ENCODE measurements around the gene GAPT. TPM values are rescaled to one million over a fixed set of nuclear protein-coding genes. Genes with fewer than 3 reads are reported as not detected.

GAPT gene
- total and polyA plus RNA-seq, 10 donors = 19.3 to 56.0 (median 34.2) TPM

DNA sequence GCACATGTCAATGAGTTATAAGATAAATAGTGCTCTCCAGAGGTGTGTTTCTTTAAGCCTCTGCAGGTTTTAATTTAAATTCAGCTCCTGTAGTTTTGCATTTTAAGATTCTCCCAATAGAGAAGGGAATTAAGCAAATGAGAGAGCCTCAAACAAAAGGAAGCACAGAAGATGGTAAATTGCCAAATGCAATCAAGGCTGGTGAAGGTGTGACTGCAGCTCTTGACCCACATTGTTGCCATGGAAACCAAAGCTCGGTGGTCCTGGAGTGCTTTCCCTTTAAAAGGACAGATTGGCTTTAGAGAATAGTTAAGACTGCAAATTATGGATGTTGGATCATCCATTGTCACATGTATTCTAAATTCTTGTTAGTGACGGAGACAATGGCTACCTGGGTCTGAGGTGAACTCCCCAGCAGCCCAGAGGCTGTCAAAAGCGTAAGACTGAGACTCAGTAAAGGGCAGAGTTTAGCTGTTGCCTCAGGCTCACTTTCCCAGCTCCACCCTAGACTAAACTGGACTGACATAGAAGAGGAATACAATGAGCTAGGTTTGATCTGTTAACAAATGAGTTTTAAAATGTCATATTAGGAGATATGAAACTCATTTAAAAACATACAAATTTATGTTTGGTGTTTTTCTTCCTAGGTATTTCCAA is 12.3 kb downstream of the GAPT start:
- intact Hi-C loops (cut with DNase I; ENCODE audit: low total_unique reads) = no loop called here

DNA sequence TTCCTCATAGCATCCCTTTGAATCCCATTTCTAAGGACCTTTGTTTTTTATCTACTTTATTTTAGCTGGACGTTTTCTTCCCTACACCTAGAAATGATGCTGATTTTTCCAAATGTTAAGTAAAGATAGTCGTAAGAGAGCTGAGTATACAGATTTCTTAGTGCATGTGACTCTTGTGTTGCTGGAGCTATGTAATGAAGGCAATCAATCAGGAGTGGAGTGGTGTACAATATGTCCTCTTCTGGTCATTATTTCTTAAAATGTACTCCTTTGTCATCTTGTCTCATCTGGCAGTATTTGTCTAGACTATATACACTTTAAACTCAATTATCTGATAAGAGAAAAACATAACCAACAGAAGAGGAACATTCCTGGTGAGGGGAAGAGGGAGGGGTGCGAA is 13.5 kb downstream of the GAPT start:
- Histone ChIP-seq H3K36me3 (no peaks in the 10 kb centered on the region), H3K9me3 (no peaks in the 10 kb centered on the region), H3K27ac (peak overlapping the region in 4 of 8 donors; percentile 62 to 73 (median 68)), H3K4me1 (peaks cover 4 to 61% (median 28%) of the 10 kb centered on the region in 6 donors), H3K4me3 (no peak overlapping the region), H3K27me3 (replicated peaks in 1 of 7) (no peaks in the 10 kb centered on the region)
- intact Hi-C loops (cut with DNase I; ENCODE audit: low total_unique reads) = no loop called here
- TF ChIP-seq, protein P1, sequence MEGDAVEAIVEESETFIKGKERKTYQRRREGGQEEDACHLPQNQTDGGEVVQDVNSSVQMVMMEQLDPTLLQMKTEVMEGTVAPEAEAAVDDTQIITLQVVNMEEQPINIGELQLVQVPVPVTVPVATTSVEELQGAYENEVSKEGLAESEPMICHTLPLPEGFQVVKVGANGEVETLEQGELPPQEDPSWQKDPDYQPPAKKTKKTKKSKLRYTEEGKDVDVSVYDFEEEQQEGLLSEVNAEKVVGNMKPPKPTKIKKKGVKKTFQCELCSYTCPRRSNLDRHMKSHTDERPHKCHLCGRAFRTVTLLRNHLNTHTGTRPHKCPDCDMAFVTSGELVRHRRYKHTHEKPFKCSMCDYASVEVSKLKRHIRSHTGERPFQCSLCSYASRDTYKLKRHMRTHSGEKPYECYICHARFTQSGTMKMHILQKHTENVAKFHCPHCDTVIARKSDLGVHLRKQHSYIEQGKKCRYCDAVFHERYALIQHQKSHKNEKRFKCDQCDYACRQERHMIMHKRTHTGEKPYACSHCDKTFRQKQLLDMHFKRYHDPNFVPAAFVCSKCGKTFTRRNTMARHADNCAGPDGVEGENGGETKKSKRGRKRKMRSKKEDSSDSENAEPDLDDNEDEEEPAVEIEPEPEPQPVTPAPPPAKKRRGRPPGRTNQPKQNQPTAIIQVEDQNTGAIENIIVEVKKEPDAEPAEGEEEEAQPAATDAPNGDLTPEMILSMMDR (IDR thresholded peaks at IDR 0.05 in 8 of 11, conservative IDR thresholded peaks at IDR 0.05 in 3 of 11) = no peak
- TF ChIP-seq POLR2AphosphoS5 (IDR thresholded peaks at IDR 0.05) = no peak
- TF ChIP-seq POLR2A (IDR thresholded peaks at IDR 0.05) = no peak
- 66 to 72% (median 68%) methylated on average over 3 of the region's 3 CpGs for WGBS, 5 donors
- DNase-seq = no peak

More for the DNA sequence above, 12.3 kb downstream of the GAPT start:
- Histone ChIP-seq H3K27ac (no peak overlapping the region), H3K36me3 (no peaks in the 10 kb centered on the region), H3K9me3 (no peaks in the 10 kb centered on the region), H3K4me3 (no peak overlapping the region), H3K4me1 (peaks cover 7 to 74% (median 40%) of the 10 kb centered on the region in 6 donors), H3K27me3 (replicated peaks in 1 of 7) (no peaks in the 10 kb centered on the region)
- TF ChIP-seq POLR2AphosphoS5 (IDR thresholded peaks at IDR 0.05) (no peak), POLR2A (IDR thresholded peaks at IDR 0.05) (no peak)
- TF ChIP-seq, protein P1 (IDR thresholded peaks at IDR 0.05 in 8 of 11, conservative IDR thresholded peaks at IDR 0.05 in 3 of 11) = no peak
- no peak for DNase-seq
- WGBS, 5 donors = 75 to 86% (median 83%) methylated on average over 3 of the region's 3 CpGs

DNA sequence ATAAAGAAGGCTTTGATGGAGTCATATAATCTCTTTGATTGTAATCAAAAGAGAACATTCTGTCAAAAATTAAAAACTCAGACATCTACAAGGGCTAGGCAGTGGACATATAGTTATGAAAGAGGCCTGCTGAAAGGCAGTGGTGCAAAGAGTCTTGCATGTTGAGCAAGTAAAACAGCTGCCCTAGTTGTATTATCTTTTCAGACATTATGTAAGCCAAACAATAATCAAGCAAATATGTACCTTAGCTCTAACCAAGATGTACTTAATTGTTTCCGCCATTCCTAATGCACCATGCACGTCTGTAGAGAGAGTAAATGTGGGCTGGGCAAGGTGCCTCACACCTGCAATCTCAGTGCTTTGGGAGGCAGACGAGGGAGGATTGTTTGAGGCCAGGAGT is 14.3 kb downstream of the GAPT start:
- WGBS, 5 donors = 48 to 68% (median 63%) methylated on average over 3 of the region's 3 CpGs
- intact Hi-C loops (cut with DNase I; ENCODE audit: low total_unique reads) = no loop called here
- Histone ChIP-seq H3K4me1 (peaks cover 3 to 54% (median 23%) of the 10 kb centered on the region in 6 donors), H3K4me3 (no peak overlapping the region), H3K9me3 (no peaks in the 10 kb centered on the region), H3K36me3 (no peaks in the 10 kb centered on the region), H3K27ac (peak overlapping the region in 6 of 8 donors; percentile 19 to 73 (median 64)), H3K27me3 (replicated peaks in 1 of 7) (no peaks in the 10 kb centered on the region)
- no peak for TF ChIP-seq POLR2AphosphoS5 (IDR thresholded peaks at IDR 0.05)
- TF ChIP-seq, protein P1 (IDR thresholded peaks at IDR 0.05 in 8 of 11, conservative IDR thresholded peaks at IDR 0.05 in 3 of 11) = no peak
- TF ChIP-seq POLR2A (IDR thresholded peaks at IDR 0.05) = no peak
- DNase-seq = no peak

DNA sequence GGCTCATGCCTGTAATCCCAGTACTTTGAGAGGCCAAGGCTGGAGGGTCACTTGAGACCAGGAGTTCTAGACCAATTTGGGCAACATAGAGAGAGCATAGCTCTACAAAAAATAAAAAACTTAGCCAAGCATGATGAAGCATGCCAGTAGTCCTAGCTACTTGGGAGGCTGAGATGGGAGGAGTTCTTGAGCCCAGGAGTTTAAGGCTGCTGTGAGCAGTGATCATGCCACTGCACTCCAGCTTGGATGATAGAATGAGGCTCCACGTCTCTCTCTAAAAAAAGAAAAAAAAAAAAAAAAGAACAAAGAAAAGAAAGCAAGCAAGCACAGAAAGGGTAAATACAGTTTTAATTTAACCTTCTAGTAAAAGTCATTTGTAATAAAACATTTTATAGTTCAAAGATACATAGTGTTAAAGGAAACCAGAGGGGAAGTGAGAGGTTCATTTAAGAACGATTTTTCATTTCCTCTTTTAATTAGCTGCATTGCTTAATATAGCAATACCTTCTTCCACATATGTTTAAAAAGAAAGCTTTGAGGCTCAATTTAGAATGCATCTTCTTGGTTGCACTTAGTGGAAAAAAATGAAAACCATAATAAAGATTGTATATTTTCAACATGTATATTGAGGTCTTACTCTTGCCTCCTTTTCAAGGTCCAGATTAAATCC is 14.9 kb downstream of the GAPT start:
- intact Hi-C loops (cut with DNase I; ENCODE audit: low total_unique reads) = no loop called here
- Histone ChIP-seq H3K36me3 (no peaks in the 10 kb centered on the region), H3K4me3 (no peak overlapping the region), H3K9me3 (no peaks in the 10 kb centered on the region), H3K27ac (peak overlapping the region in 6 of 8 donors; percentile 19 to 73 (median 64)), H3K27me3 (replicated peaks in 1 of 7) (no peaks in the 10 kb centered on the region), H3K4me1 (peaks cover 3 to 48% (median 23%) of the 10 kb centered on the region in 6 donors)
- TF ChIP-seq POLR2AphosphoS5 (IDR thresholded peaks at IDR 0.05) (no peak), POLR2A (IDR thresholded peaks at IDR 0.05) (no peak)
- TF ChIP-seq, protein P1 (IDR thresholded peaks at IDR 0.05 in 8 of 11, conservative IDR thresholded peaks at IDR 0.05 in 3 of 11) = no peak
- WGBS, 5 donors = 9 to 26% (median 14%) methylated on average over 2 of the region's 2 CpGs
- no peak for DNase-seq

Measured in spleen (tissue), 11 donors.